Mesothelial cell of epicardium (in vitro differentiated cells): ENCODE results near the gene CACNA1I. TPM values are rescaled to one million over a fixed set of nuclear protein-coding genes. Genes with fewer than 3 reads are reported as not detected.

Source experiments
- DNase-seq, 2 experiments: peaks; one replicate each; pipeline ENCODE4 v3.0.0; 2021; ENCODE audit warnings: low spot score in 2 of 2; ENCODE audit not compliant: unreplicated experiment in 2 of 2
- H3K27ac Mint-ChIP-seq: 2 replicates; pipeline ENCODE4 v1.8.0; 2021; ENCODE audit warnings: mixed read lengths
- H3K27me3 Mint-ChIP-seq: 2 replicates; pipeline ENCODE4 v1.8.0; 2021; ENCODE audit warnings: low read depth, mixed read lengths
- H3K36me3 Mint-ChIP-seq: 2 replicates; pipeline ENCODE4 v1.8.0; 2021; ENCODE audit warnings: mixed read lengths
- H3K4me1 Mint-ChIP-seq: 2 replicates; pipeline ENCODE4 v1.8.0; 2021; ENCODE audit warnings: mixed read lengths
- H3K4me3 Mint-ChIP-seq: 2 replicates; pipeline ENCODE4 v1.8.0; 2021; ENCODE audit warnings: mild to moderate bottlenecking, moderate library complexity, mixed read lengths
- H3K9me3 Mint-ChIP-seq: 2 replicates; pipeline ENCODE4 v1.8.0; 2021; ENCODE audit warnings: mixed read lengths
- total RNA-seq: library from RNA; stranded (reverse); gene quantifications from 3 replicates; pipeline ENCODE4 v1.2.1, GENCODE V29; 2021
- TF ChIP-seq, protein P1 (sequence below): fragments of 200-600 bp; sonication (generic); IDR thresholded peaks from one replicate; pipeline ENCODE4 v1.5.0; 2021; ENCODE audit warnings: antibody characterized with exemption; ENCODE audit not compliant: unreplicated experiment

Gene CACNA1I
- total RNA-seq, 1 donor from 2014 or later = 0.31 TPM

DNA sequence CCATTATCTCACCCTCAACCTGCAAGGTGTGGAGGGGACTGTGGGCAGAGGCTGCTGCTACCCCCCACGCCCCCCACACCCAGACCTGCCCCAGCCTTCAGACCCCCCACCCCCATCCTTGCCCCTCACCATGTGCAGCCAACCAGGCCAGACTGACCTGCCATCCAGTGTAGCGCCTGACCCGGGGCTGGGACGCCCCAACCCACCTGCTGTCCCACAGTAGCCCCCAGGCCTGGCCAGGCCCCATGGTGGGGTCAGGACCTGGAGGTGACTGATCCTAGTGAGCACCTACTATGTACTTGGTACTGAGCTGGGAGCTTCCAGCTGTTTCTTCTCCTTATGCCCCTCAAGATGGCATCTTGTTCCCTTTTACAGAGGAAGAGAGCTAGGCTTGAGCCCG lies 113.1 kb downstream of the CACNA1I start:
- no peak for DNase-seq
- H3K9me3 Mint-ChIP-seq = peaks cover 5% of the 10 kb centered on the region
- H3K4me3 Mint-ChIP-seq = no peak overlapping the region
- no peak overlapping the region for H3K27ac Mint-ChIP-seq
- no peaks in the 10 kb centered on the region for H3K36me3 Mint-ChIP-seq
- H3K27me3 Mint-ChIP-seq = peaks cover 19% of the 10 kb centered on the region
- H3K4me1 Mint-ChIP-seq = peaks cover 2% of the 10 kb centered on the region
- TF ChIP-seq, protein P1, sequence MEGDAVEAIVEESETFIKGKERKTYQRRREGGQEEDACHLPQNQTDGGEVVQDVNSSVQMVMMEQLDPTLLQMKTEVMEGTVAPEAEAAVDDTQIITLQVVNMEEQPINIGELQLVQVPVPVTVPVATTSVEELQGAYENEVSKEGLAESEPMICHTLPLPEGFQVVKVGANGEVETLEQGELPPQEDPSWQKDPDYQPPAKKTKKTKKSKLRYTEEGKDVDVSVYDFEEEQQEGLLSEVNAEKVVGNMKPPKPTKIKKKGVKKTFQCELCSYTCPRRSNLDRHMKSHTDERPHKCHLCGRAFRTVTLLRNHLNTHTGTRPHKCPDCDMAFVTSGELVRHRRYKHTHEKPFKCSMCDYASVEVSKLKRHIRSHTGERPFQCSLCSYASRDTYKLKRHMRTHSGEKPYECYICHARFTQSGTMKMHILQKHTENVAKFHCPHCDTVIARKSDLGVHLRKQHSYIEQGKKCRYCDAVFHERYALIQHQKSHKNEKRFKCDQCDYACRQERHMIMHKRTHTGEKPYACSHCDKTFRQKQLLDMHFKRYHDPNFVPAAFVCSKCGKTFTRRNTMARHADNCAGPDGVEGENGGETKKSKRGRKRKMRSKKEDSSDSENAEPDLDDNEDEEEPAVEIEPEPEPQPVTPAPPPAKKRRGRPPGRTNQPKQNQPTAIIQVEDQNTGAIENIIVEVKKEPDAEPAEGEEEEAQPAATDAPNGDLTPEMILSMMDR = no peak

GRCh38 chr22:39684702-39685281 lies 114.2 kb downstream of the CACNA1I start:
- TF ChIP-seq, protein P1 = no peak
- no peak for DNase-seq
- Mint-ChIP-seq H3K27me3 (peaks cover 25% of the 10 kb centered on the region), H3K4me1 (peaks cover 4% of the 10 kb centered on the region), H3K4me3 (no peak overlapping the region), H3K9me3 (peaks cover 5% of the 10 kb centered on the region), H3K36me3 (no peaks in the 10 kb centered on the region), H3K27ac (no peak overlapping the region)

DNA sequence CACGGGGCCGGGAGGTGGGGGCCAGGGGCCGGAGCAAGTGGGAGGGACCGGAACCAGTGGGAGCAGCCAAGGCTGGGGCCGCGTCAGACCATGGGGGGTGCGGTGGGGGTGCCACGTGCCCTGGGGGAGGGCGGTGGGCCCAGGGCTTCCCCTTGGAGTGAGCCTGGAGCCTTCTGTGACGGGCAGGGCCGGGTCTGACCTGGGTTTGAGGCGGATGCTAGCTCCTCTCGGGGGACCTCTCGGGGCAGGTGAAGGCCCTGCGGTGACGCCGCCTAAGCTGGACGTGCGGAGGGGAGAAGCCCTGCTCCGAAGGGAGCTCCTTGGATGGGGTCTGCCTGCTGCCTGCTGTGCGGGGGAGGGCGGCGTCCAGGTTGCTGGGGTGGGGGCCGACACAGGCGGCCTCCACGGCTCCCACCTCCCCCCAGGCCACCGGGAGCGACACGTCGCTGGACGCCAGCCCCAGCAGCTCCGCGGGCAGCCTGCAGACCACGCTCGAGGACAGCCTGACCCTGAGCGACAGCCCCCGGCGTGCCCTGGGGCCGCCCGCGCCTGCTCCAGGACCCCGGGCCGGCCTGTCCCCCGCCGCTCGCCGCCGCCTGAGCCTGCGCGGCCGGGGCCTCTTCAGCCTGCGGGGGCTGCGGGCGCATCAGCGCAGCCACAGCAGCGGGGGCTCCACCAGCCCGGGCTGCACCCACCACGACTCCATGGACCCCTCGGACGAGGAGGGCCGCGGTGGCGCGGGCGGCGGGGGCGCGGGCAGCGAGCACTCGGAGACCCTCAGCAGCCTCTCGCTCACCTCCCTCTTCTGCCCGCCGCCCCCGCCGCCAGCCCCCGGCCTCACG lies 115.0 kb downstream of the CACNA1I start:
- no peak overlapping the region for H3K4me3 Mint-ChIP-seq
- TF ChIP-seq, protein P1 = no peak
- no peak for DNase-seq
- H3K9me3 Mint-ChIP-seq = peaks cover 5% of the 10 kb centered on the region
- no peak overlapping the region for H3K27ac Mint-ChIP-seq
- H3K36me3 Mint-ChIP-seq = no peaks in the 10 kb centered on the region
- peaks cover 9% of the 10 kb centered on the region for H3K4me1 Mint-ChIP-seq
- H3K27me3 Mint-ChIP-seq = peaks cover 25% of the 10 kb centered on the region

DNA sequence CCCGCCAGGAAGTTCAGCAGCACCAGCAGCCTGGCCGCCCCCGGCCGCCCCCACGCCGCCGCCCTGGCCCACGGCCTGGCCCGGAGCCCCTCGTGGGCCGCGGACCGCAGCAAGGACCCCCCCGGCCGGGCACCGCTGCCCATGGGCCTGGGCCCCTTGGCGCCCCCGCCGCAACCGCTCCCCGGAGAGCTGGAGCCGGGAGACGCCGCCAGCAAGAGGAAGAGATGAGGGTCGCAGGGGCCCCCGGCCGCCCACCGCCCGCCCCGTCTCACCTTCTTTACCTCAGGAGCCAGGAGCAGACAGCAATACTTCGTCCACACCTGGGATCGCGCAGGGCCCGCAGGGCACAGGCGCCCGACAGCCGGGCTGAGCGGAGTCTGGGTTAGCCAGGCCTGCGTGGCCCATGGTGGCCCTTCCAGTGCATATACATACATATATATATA lies 115.6 kb downstream of the CACNA1I start:
- Mint-ChIP-seq H3K4me1 (peaks cover 15% of the 10 kb centered on the region), H3K27me3 (peaks cover 27% of the 10 kb centered on the region), H3K27ac (no peak overlapping the region), H3K9me3 (peaks cover 5% of the 10 kb centered on the region), H3K4me3 (no peak overlapping the region), H3K36me3 (no peaks in the 10 kb centered on the region)
- no peak for DNase-seq
- TF ChIP-seq, protein P1 = no peak

GRCh38 chr22:39686776-39687525 lies 116.4 kb downstream of the CACNA1I start:
- TF ChIP-seq, protein P1 = no peak
- H3K36me3 Mint-ChIP-seq = no peaks in the 10 kb centered on the region
- H3K27me3 Mint-ChIP-seq = peaks cover 28% of the 10 kb centered on the region
- peaks cover 5% of the 10 kb centered on the region for H3K9me3 Mint-ChIP-seq
- H3K27ac Mint-ChIP-seq = no peak overlapping the region
- H3K4me3 Mint-ChIP-seq = no peak overlapping the region
- no peak for DNase-seq
- peaks cover 17% of the 10 kb centered on the region for H3K4me1 Mint-ChIP-seq
